GM19035 (cell line): ENCODE results near the gene DAZAP2.
A peak's percentile ranks its signal among the peaks of the same experiment; 100 is the strongest.

ENCODE experiments used
- ATAC-seq: cut with Tn5 transposase; IDR thresholded peaks from one replicate; pipeline ENCODE4 v1.9.1; 2021; ENCODE audit not compliant: unreplicated experiment

The DAZAP2 gene

DNA sequence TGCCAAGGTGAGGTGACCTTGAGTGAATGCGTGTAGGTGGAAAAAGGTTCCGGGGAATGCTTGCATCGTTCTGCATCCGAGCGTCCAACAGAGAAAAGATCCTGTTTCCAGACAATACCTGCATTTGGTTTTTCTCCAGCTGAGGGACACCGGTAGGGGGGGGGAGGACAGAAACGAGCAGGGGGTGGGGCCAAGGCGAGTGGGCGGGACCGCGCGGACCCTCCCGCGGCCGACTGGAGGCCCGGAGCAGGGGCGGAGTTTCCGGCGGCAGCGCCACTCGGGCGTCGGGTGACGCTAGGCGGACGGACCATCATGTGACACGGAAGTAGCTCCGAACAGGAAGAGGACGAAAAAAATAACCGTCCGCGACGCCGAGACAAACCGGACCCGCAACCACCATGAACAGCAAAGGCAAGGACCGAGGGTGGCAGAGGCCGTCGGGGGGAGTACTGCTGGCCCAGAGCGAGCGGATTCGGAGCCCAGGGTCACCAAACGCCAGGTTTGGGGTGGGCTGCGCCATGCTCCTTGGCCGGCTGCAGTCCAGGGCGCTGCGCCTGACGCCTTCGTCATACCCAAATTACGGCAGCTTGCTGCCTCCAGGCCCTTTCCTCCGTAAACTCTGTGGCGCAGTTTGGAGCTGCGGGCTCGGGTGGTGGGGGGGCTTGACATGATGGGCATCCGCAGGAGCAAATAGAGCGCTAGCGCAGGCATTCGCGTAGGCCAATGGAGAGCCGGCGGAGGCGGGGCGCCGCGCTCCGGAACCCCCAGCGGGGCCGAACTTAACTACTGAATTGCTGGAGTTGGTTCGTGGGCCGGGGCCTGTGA is at the start of gene DAZAP2:
Gene DAZAP2 (plus strand): TSS at position 317 of the 825 bp plus-strand sequence. CDS start 82 bp downstream, at position 399.
- ATAC-seq: peak; percentile 93

DNA sequence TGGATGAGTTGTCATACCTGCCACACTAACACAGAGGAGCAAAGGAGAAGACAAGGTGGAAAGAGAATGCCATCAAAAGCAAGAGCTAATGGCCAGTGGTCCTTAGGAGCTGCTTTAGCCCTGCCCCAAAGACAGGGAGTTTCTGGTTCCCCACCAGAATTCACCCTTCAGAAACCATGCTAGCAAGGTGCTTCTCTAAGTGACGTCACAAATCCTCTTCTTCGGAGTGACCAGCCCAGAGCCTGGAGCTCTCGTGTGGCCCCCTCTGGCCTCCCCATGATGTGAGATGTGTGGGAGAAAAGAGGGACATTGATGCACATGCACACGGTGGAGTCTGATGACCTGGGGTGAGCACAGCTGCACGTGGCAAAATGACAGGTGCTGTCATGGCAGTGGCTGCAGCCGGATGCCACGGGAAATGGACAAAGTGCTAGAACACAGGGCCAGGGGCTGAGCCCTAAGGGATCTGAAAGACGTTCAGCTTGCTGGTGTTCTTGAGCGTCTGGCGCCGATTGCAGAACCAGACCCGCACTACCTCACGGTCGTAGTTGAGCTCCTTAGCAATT is 48.8 kb upstream of the DAZAP2 start:
- no peak for ATAC-seq

- no peak for ATAC-seq
Measured at GRCh38 chr12:51190820-51191219, 47.8 kb upstream of the DAZAP2 start.

DNA sequence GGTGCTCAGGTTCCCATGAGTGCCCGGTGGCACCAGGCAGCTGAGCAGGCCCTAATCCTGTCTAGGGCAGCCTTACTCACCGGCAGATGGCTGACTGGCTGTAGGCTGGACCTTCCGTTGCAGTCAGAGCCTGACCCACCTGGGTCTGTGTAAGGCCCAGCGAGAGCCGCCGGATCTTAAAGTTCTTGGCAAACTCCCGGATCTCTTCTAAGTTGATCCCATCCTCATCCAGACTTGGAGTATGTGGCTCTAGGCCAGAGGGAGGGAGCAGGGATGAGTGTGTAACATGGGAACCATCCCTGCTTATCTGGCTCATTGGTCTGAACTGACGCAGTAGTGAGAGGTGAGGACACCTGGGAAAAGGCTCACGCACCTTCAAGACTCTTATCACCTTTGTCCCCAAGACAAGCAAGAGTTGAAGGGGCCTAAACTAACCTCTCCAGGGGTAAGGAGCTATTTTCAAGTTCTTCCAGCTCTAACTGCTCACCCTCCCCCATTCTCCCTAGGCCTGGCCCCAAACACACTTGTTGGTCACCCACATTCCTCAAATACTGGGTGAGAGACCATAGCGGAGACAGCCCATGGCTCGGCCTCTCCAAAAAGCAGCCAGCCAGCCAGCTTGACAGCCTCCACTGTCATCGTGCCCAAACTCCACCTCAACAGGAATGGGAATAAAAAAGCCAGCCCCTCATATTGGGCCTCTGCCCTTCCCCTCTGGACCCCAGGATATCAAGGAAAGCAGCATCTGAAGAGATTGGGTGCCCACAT is 46.9 kb upstream of the DAZAP2 start:
- no peak for ATAC-seq

GRCh38 chr12:51192284-51192671 is 46.3 kb upstream of the DAZAP2 start:
- ATAC-seq: no peak

DNA sequence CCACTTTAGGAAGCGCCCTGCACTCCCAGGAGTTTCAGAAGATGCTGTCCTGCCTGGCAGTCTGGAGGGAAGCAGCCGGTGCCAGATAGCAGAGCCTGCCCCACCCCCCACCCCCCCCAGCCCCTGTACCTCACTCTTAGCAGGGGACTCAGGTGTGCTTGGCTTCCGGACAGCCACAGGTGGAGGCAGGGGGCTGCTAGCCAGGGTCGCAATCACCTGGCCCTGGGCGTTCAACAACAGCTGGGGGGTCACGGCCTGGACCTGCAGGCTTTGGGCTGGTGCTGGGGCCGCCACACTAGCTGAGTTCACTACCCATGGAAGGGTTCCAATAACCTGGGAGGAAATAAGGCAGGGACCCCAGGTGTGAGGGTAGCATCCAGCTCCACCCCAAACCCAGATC is 42.8 kb upstream of the DAZAP2 start:
- ATAC-seq: no peak

- ATAC-seq: no peak
Measured at GRCh38 chr12:51196547-51196946, 42.1 kb upstream of the DAZAP2 start.

GRCh38 chr12:51197736-51198567 is 40.7 kb upstream of the DAZAP2 start:
- ATAC-seq: no peak

DNA sequence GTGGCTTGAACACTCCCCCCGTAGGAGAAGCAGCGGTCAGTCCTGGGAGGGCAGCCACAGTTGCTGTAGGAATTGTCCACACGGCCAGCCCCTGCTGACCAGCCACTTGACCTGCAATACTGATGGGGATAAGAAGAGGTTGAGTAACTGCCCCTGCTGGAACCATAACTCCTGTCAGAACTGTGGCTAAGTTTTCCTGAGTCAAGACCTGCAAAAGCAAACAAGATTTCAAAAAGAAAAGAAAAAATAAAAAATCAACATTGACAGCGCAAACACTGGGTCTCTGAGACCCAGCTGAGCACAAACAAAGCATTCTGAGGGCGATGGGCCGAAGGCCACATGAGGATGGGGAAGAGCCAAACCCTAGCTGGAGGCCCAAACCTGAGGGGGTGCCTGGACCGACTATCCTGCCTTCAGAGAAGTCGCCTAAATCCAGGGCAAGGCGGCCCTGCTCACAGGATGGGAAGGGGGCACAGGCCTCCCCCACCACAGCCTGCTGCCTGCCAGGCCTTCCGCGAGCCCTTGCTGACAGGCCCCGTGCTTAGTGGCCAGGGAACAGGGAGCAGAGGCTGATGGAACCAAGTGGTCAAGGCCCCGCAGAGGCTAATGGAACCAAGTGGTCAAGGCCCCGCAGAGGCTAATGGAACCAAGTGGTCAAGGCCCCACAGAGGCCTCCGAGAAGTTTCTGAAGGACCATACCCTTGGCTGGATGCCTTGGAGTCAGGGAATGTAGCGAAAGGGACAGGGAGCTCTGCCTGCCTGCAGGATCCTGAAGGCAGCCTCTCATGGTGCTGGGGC is 39.9 kb upstream of the DAZAP2 start:
- ATAC-seq: no peak

DNA sequence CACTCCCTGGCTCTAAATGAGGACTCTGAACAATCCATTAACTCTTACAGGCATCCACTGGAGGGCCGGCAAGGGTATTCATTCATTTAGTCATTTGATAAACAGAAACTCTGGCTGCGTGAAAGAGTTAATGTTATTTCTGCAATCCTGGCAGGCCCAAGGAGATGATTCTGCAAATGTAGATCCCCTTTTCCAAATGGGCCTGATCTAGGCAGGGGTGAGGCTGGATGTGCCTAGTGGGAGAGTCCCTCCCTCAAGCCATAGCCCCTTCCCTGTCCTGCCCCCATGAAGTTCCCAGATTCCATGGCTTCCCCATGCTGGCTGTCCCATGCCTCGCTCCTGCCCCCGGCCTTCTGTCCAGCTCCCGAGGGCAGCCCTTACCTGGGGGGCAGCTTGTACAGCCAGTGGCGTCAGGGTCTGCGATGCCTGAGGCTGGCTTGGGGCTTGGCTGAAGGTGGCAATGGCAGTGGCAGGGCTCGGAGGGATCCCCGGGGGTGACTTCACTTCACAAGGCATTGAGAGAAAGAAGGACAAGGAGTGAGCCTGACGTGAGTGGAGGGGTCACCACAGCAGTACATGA is 39.2 kb upstream of the DAZAP2 start:
- ATAC-seq: no peak

- ATAC-seq: no peak
Measured at GRCh38 chr12:51200156-51200555, 38.5 kb upstream of the DAZAP2 start.

DNA sequence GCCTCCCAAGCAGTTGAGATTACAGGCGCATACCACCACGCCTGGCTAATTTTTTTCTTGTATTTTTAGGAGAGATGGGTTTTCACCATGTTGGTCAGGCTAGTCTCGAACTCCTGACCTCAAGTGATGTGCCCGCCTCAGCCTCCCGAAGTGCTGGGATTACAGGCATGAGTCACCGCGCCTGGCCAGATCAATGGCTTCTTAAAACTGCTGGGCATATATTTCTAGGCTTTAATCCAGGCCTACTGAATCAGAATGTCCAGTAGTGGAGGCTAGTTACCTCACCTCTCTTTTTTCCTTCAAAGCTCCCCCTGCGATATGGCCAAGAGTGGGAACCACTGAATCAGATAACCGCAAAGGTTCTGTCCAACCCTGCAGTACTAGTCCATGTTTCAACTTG is 37.8 kb upstream of the DAZAP2 start:
- ATAC-seq: no peak

GRCh38 chr12:51202718-51203117 is 35.9 kb upstream of the DAZAP2 start:
- no peak for ATAC-seq

GRCh38 chr12:51205350-51205749 is 33.3 kb upstream of the DAZAP2 start:
- ATAC-seq: no peak

- ATAC-seq: no peak
Measured at GRCh38 chr12:51208016-51208660, 30.5 kb upstream of the DAZAP2 start.

DNA sequence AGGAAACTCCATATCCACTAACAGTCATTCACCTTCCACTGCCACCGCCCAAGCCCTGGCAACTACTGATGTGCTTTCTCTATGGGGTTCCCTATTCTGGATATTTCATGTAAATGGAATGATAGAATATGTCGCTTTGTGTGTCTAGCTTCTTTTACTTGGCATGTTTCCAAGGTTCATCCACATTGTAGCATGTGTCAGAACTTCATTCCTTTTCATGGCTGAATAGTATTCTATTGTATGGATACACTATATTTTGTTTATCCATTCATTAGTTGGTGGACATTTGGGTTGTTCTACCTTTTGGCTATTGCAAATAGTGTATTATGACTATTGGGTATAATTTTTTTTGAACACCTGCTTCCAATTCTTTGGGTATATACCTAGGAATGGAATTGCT is 29.4 kb upstream of the DAZAP2 start:
- no peak for ATAC-seq

DNA sequence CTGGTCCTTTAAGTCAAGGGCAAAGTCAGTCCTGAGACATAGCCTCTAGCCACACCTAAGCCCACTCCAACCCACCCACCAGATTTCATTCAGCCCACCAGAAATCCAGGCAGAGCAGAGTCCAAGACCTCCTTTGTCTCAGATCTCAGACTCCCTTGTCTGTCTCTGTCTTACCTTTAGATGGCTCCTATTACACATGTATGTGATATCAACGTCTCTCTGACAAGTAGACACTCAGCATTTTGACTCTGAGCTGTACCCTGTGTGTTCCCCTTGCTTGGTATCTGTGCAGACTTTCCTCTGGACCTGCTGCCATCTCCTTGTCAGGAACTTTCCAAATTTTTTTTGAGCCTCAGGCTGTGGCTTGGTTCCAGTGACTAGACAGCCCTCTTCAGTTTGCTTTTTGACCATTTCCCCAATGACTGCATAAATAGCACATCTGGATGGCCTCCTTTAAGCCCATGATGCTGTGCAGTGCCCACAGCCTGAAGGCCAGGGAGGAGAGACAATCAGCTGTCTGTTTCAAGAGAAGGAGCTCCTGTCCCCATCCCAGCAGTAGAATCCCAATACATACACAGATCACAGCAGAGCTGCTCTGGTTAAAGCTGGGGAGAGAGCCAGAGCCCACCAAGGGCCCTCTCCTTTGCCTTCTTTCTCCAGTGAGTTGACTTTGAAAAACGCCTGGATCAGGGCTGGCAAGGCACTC is 27.8 kb upstream of the DAZAP2 start:
- ATAC-seq: no peak

DNA sequence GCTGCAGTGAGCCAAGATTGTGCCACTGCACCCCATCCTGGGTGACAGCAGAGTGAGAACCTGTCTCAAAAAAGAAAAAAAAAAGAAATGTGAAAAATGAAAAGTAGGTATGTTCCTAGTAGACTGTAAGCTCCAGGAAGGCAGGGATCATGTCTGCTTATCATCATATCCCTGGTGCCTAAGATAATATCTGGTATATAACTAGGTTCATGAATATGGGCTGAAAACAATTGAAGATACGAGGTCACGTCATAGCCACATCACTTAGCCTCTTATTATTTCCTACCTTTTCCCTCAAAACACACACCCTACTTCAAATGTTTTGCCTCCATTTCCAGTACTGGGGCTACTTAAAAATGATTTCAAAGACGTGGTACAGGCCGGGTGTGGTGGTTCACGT is 23.7 kb upstream of the DAZAP2 start:
- ATAC-seq: no peak

DNA sequence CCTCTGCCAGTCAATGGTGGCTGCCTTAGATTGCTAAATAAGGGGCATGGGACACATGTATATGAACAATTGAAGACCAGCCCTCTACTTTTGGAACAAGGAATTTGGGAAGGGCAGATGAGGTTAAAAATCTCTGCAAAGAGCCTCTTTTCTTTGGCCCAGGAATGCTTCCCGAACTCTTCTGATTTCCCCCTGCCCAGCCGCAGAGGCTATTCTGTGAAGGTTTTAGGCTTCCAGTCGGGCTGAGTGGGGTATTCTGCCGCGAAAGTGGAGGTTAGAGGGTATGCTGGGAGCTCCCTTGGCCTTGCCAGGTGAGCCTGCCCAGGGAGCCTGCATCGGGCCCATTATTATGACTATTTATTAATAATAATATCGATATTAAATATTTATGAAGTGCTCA is 22.0 kb upstream of the DAZAP2 start:
- ATAC-seq: no peak
